Measurements from ENCODE around the gene ETDA. TPM values are rescaled to one million over a fixed set of nuclear protein-coding genes. Genes with fewer than 3 reads are reported as not detected.
A peak's percentile ranks its signal among the peaks of the same experiment; 100 is the strongest.
"Not testable (repeated sequence)": the region's sequence is repeated elsewhere in the genome, so short reads cannot be mapped to it uniquely, and the experiment has no call there.

Gene ETDA
- not detected for total RNA-seq (2021; ENCODE audit: unreplicated experiment)
- not detected in 2 replicates for polyA plus RNA-seq (2012)
- not detected for Bru-seq, nascent RNA
- not detected for BruChase-seq, experiment 1, labeled RNA remaining after a 6-hour chase
- BruChase-seq, experiment 2, labeled RNA remaining after a 2-hour chase: not detected
- long read RNA-seq: 0 reads

GRCh38 chrX:135252011-135252518 is at the start of gene ETDA:
Gene ETDA, plus strand, starts transcription at chrX:135252061. Its CDS starts 1,216 bp downstream, at chrX:135253277.
- H3K4me3 ChIP-seq (replicated peaks in 1 of 2; ENCODE audit: low read depth in 1 of 2, low read length in 2 of 2); H3K9ac ChIP-seq (ENCODE audit: low read length); DNase-seq (ENCODE audit: low read depth, low spot score); H3K27ac ChIP-seq (ENCODE audit: low read depth, low read length); BruUV-seq (replicated peaks); ATAC-seq; H2AFZ ChIP-seq (ENCODE audit: low read depth, low read length, poor library complexity, severe bottlenecking); RAD21 ChIA-PET (ENCODE audit: low non-redundant PET in 1 of 2, low total read pairs in 2 of 2, uncharacterized antibody in 2 of 2, unreplicated experiment in 2 of 2); H4K20me1 ChIP-seq (ENCODE audit: insufficient read depth); H3K9me2 ChIP-seq (ENCODE audit: insufficient read depth); POLR2A ChIA-PET; H3K9me3 ChIP-seq (ENCODE audit: control insufficient read depth in 1 of 2, insufficient read depth in 1 of 2, low read depth in 1 of 2, low read length in 2 of 2); H3K4me1 ChIP-seq (ENCODE audit: control insufficient read depth in 1 of 2, insufficient read depth in 2 of 2, low read length in 2 of 2); CTCF ChIA-PET; H3K36me3 ChIP-seq (ENCODE audit: control insufficient read depth in 1 of 2, insufficient read depth in 2 of 2, low read length in 2 of 2); H3K4me2 ChIP-seq (ENCODE audit: low read length); intact Hi-C loops (cut with micrococcal nuclease); H3K27me3 ChIP-seq (ENCODE audit: insufficient read depth, low read length); H3K79me2 ChIP-seq (ENCODE audit: insufficient read depth, low read length): not testable (repeated sequence)

- not testable (repeated sequence) for BruUV-seq (replicated peaks)
Observed at GRCh38 chrX:135206427-135206826, 45.4 kb upstream of the ETDA start.

More at GRCh38 chrX:135206427-135206826, 45.4 kb upstream of the ETDA start:
- DNase-seq (ENCODE audit: low read depth, low spot score); POLR2A ChIA-PET; H3K4me2 ChIP-seq (ENCODE audit: low read length); H2AFZ ChIP-seq (ENCODE audit: low read depth, low read length, poor library complexity, severe bottlenecking); ATAC-seq; H3K36me3 ChIP-seq (ENCODE audit: control insufficient read depth in 1 of 2, insufficient read depth in 2 of 2, low read length in 2 of 2); H3K27ac ChIP-seq (ENCODE audit: low read depth, low read length); H3K4me1 ChIP-seq (ENCODE audit: control insufficient read depth in 1 of 2, insufficient read depth in 2 of 2, low read length in 2 of 2); H3K79me2 ChIP-seq (ENCODE audit: insufficient read depth, low read length); intact Hi-C loops (cut with micrococcal nuclease); RAD21 ChIA-PET (ENCODE audit: low non-redundant PET in 1 of 2, low total read pairs in 2 of 2, uncharacterized antibody in 2 of 2, unreplicated experiment in 2 of 2); H3K9ac ChIP-seq (ENCODE audit: low read length); H4K20me1 ChIP-seq (ENCODE audit: insufficient read depth); CTCF ChIA-PET; H3K4me3 ChIP-seq (replicated peaks in 1 of 2; ENCODE audit: low read depth in 1 of 2, low read length in 2 of 2); H3K27me3 ChIP-seq (ENCODE audit: insufficient read depth, low read length); H3K9me3 ChIP-seq (ENCODE audit: control insufficient read depth in 1 of 2, insufficient read depth in 1 of 2, low read depth in 1 of 2, low read length in 2 of 2); H3K9me2 ChIP-seq (ENCODE audit: insufficient read depth): not testable (repeated sequence)
- TF ChIP-seq RAD21 (IDR thresholded peaks at IDR 0.05; ENCODE audit: low read depth) (peak; percentile 45), CTCF (IDR thresholded peaks at IDR 0.05 in 2 of 3, conservative IDR thresholded peaks at IDR 0.05 in 1 of 3; ENCODE audit: borderline replicate concordance in 1 of 3, insufficient read depth in 1 of 3, low read depth in 2 of 3, low read length in 2 of 3) (peak; percentile 20 to 29 (median 24); a peak in 2 of 6 replicates)
